ENCODE results near the gene CRABP2. TPM values are rescaled to one million over a fixed set of nuclear protein-coding genes. Genes with fewer than 3 reads are reported as not detected.

CRABP2 gene
- total RNA-seq, 3 donors from 2014 or later = 4.2 to 61.6 (median 28.2) TPM

GRCh38 chr1:156744344-156744743 lies 39.0 kb upstream of the CRABP2 start:
- Histone ChIP-seq H3K9me3 (no peaks in the 10 kb centered on the region), H3K27ac (peak overlapping the region; percentile 100), H3K36me3 (no peaks in the 10 kb centered on the region), H3K27me3 (no peaks in the 10 kb centered on the region), H3K4me3 (no peak overlapping the region), H3K4me1 (peaks cover 8 to 28% of the 10 kb centered on the region in 2 donors)
- no peak for DNase-seq (ENCODE audit: low spot score in 2 of 2)
- no peak for TF ChIP-seq POLR2AphosphoS5 (IDR thresholded peaks at IDR 0.05)
- TF ChIP-seq POLR2A (IDR thresholded peaks at IDR 0.05) = no peak
- no peak for TF ChIP-seq CTCF (IDR thresholded peaks at IDR 0.05)
- intact Hi-C loops (cut with DNase I; ENCODE audit: low total_unique reads) = no loop called here

- no peaks in the 10 kb centered on the region for H3K27me3 ChIP-seq
- DNase-seq (ENCODE audit: low spot score in 2 of 2) = no peak
- no peaks in the 10 kb centered on the region for H3K9me3 ChIP-seq
- TF ChIP-seq POLR2AphosphoS5 (IDR thresholded peaks at IDR 0.05) = no peak
- no peak for TF ChIP-seq CTCF (IDR thresholded peaks at IDR 0.05)
- TF ChIP-seq POLR2A (IDR thresholded peaks at IDR 0.05) = no peak
- H3K36me3 ChIP-seq = no peaks in the 10 kb centered on the region
- intact Hi-C loops (cut with DNase I; ENCODE audit: low total_unique reads) = no loop called here
- H3K4me1 ChIP-seq = peaks cover 7 to 22% of the 10 kb centered on the region in 2 donors
- H3K27ac ChIP-seq = peak overlapping the region; percentile 100
- H3K4me3 ChIP-seq = no peak overlapping the region
Measured at GRCh38 chr1:156743367-156744302, 38.3 kb upstream of the CRABP2 start.

- intact Hi-C loops (cut with DNase I; ENCODE audit: low total_unique reads) = no loop called here
- Histone ChIP-seq H3K4me3 (no peak overlapping the region), H3K27ac (peak overlapping the region in 1 of 2 donors; percentile 23), H3K4me1 (peaks cover 2 to 15% of the 10 kb centered on the region in 2 donors), H3K36me3 (no peaks in the 10 kb centered on the region), H3K9me3 (no peaks in the 10 kb centered on the region), H3K27me3 (no peaks in the 10 kb centered on the region)
- DNase-seq (ENCODE audit: low spot score in 2 of 2) = no peak
- TF ChIP-seq CTCF (IDR thresholded peaks at IDR 0.05) (no peak), POLR2A (IDR thresholded peaks at IDR 0.05) (no peak), POLR2AphosphoS5 (IDR thresholded peaks at IDR 0.05) (no peak)
Measured at GRCh38 chr1:156742801-156743200, 37.4 kb upstream of the CRABP2 start.

- TF ChIP-seq POLR2A (IDR thresholded peaks at IDR 0.05) = no peak
- Histone ChIP-seq H3K4me1 (peaks cover 0 to 14% of the 10 kb centered on the region in 2 donors), H3K36me3 (no peaks in the 10 kb centered on the region)
Measured at GRCh38 chr1:156742017-156742416, 36.6 kb upstream of the CRABP2 start.

GRCh38 chr1:156741481-156741983 lies 36.1 kb upstream of the CRABP2 start:
- TF ChIP-seq POLR2A (IDR thresholded peaks at IDR 0.05) = no peak
- no peak for TF ChIP-seq POLR2AphosphoS5 (IDR thresholded peaks at IDR 0.05)
- TF ChIP-seq CTCF (IDR thresholded peaks at IDR 0.05) = no peak
- Histone ChIP-seq H3K27ac (peak overlapping the region; percentile 91 to 97), H3K4me1 (peaks cover 0 to 14% of the 10 kb centered on the region in 2 donors), H3K36me3 (peaks cover 2% of the 10 kb centered on the region), H3K9me3 (no peaks in the 10 kb centered on the region), H3K4me3 (peak overlapping the region; percentile 15 to 78 (median 75)), H3K27me3 (no peaks in the 10 kb centered on the region)
- intact Hi-C loops (cut with DNase I; ENCODE audit: low total_unique reads) = no loop called here
- DNase-seq (ENCODE audit: low spot score in 2 of 2) = no peak

More at GRCh38 chr1:156742017-156742416, 36.6 kb upstream of the CRABP2 start:
- no peak for DNase-seq (ENCODE audit: low spot score in 2 of 2)
- Histone ChIP-seq H3K27ac (peak overlapping the region; percentile 91 to 97), H3K27me3 (no peaks in the 10 kb centered on the region), H3K4me3 (no peak overlapping the region), H3K9me3 (no peaks in the 10 kb centered on the region)
- intact Hi-C loops (cut with DNase I; ENCODE audit: low total_unique reads) = no loop called here
